PC-3 (cell line): Measurements from ENCODE around the gene ADARB2. TPM values are rescaled to one million over a fixed set of nuclear protein-coding genes. Genes with fewer than 3 reads are reported as not detected.
A peak's percentile ranks its signal among the peaks of the same experiment; 100 is the strongest.

ENCODE experiments used
- ATAC-seq: fragments of 200-7000 bp; cut with Tn5 transposase; 2 replicates; pipeline ENCODE4 v1.9.1; 2020; ENCODE audit warnings: mild to moderate bottlenecking, moderate library complexity
- BruUV-seq: library from RNA; stranded (reverse); fragments of 400-500 nt; replicated peaks from 2 replicates; lab custom pipeline; 2021; lab: Mats Ljungman, UMichigan
- CTCF ChIA-PET: fragments of 300-600 bp; sonication (Branson Sonifier 250); formaldehyde crosslinking; loops from one replicate; lab custom pipeline; 2022; ENCODE audit warnings: antibody characterized with exemption; lab: Charles Lee
- POLR2A ChIA-PET: fragments of 300-600 bp; sonication (Branson Sonifier 250); formaldehyde crosslinking; loops from one replicate; lab custom pipeline; 2022; ENCODE audit warnings: antibody characterized with exemption; ENCODE audit not compliant: unreplicated experiment; lab: Charles Lee
- DNase-seq: peaks from one replicate; pipeline ENCODE4 v3.0.0-alpha.2; 2015
- H2AFZ ChIP-seq: fragments of 300-600 bp; sonication (generic); 2 replicates; pipeline ENCODE4 v1.6.0; 2016; ENCODE audit warnings: antibody characterized with exemption, low read length
- H3F3A ChIP-seq: fragments of 300-600 bp; sonication (generic); one replicate; pipeline ENCODE4 v1.6.0; 2017; ENCODE audit warnings: antibody characterized with exemption, low read length, control low read depth, mild to moderate bottlenecking; ENCODE audit not compliant: unreplicated experiment
- H3K27ac ChIP-seq: fragments of 300-600 bp; sonication (generic); 2 replicates; pipeline ENCODE4 v1.5.1; 2016; ENCODE audit warnings: mild to moderate bottlenecking, low read length
- H3K27me3 ChIP-seq: fragments of 300-600 bp; sonication (generic); 2 replicates; pipeline ENCODE4 v1.6.1; 2016; ENCODE audit warnings: low read length, mixed read lengths
- H3K36me3 ChIP-seq: fragments of 300-600 bp; sonication (generic); 2 replicates; pipeline ENCODE4 v1.6.1; 2016; ENCODE audit warnings: low read depth, mixed run types, low read length, mixed read lengths
- H3K4me1 ChIP-seq: fragments of 300-600 bp; sonication (generic); 2 replicates; pipeline ENCODE4 v1.5.1; 2016; ENCODE audit warnings: low read length; ENCODE audit not compliant: insufficient read depth
- H3K4me2 ChIP-seq: fragments of 300-600 bp; sonication (generic); 2 replicates; pipeline ENCODE4 v1.6.0; 2016; ENCODE audit warnings: low read length
- H3K4me3 ChIP-seq: fragments of 300-600 bp; sonication (generic); 2 replicates; pipeline ENCODE4 v1.5.1; 2016; ENCODE audit warnings: mild to moderate bottlenecking, low read length, mixed read lengths
- H3K79me2 ChIP-seq: fragments of 300-600 bp; sonication (generic); 2 replicates; pipeline ENCODE4 v1.6.1; 2017; ENCODE audit warnings: low read length, mixed read lengths
- H3K9ac ChIP-seq: fragments of 300-600 bp; sonication (generic); 2 replicates; pipeline ENCODE4 v1.6.0; 2016; ENCODE audit warnings: mild to moderate bottlenecking, low read length
- H3K9me2 ChIP-seq: fragments of 300-600 bp; sonication (generic); replicated peaks from 2 replicates; pipeline ENCODE4 v1.6.1; 2016; ENCODE audit warnings: mixed run types, low read length, mixed read lengths
- H3K9me3 ChIP-seq: fragments of 300-600 bp; sonication (generic); 2 replicates; pipeline ENCODE4 v1.6.1; 2016; ENCODE audit warnings: low read length, mixed read lengths
- H4K20me1 ChIP-seq: fragments of 300-600 bp; sonication (generic); 2 replicates; pipeline ENCODE4 v1.6.1; 2016; ENCODE audit warnings: low read length, mixed read lengths
- CTCF ChIP-seq: fragments of 300-600 bp; sonication (generic); conservative IDR thresholded peaks from 2 replicates; pipeline ENCODE4 v1.5.1; 2017; ENCODE audit warnings: antibody characterized with exemption, low read depth, mild to moderate bottlenecking, low read length
- EZH2 ChIP-seq: fragments of 300-600 bp; sonication (generic); IDR thresholded peaks from one replicate; pipeline ENCODE4 v1.6.1; 2017; ENCODE audit warnings: antibody characterized with exemption, mild to moderate bottlenecking, low read length; ENCODE audit not compliant: unreplicated experiment
- EZH2phosphoT487 ChIP-seq: fragments of 300-600 bp; sonication (generic); IDR thresholded peaks from 2 replicates; pipeline ENCODE4 v1.6.1; 2018; ENCODE audit warnings: mild to moderate bottlenecking, antibody characterized with exemption, low read length, borderline replicate concordance
- intact Hi-C: fragments of 100-400 bp; cut with micrococcal nuclease; formaldehyde crosslinking; loops from 2 replicates; pipeline ENCODE4 v1.9.0; 2023
- total RNA-seq: library from RNA; depleted of rRNA; stranded (reverse); fragments of >200 nt; gene quantifications from 2 replicates; pipeline ENCODE4 v1.2.3, GENCODE V29; 2014

Gene ADARB2
- total RNA-seq, 1 experiment from 2014 or later: not detected

GRCh38 chr10:1643161-1643907 lies 94.0 kb downstream of the ADARB2 start:
- no peak overlapping the region for H3K4me3 ChIP-seq
- no peak overlapping the region for H3K9ac ChIP-seq
- no peak overlapping the region for H2AFZ ChIP-seq
- no peaks in the 10 kb centered on the region for H3K9me3 ChIP-seq
- H3K36me3 ChIP-seq: no peaks in the 10 kb centered on the region
- no peaks in the 10 kb centered on the region for H3K79me2 ChIP-seq
- no peak overlapping the region for H3K4me2 ChIP-seq
- no peak for TF ChIP-seq EZH2phosphoT487
- no peak for TF ChIP-seq CTCF
- TF ChIP-seq EZH2: no peak
- no peaks in the 10 kb centered on the region for H3K27me3 ChIP-seq
- peak; percentile 12 for DNase-seq
- no peak overlapping the region for H3K27ac ChIP-seq
- POLR2A ChIA-PET: no interaction called here
- CTCF ChIA-PET: no interaction called here
- no TSS peak for BruUV-seq
- H3K9me2 ChIP-seq: no peaks in the 10 kb centered on the region
- ATAC-seq: no peak
- H4K20me1 ChIP-seq: no peaks in the 10 kb centered on the region
- no peaks in the 10 kb centered on the region for H3K4me1 ChIP-seq
- intact Hi-C loops: no loop called here
- H3F3A ChIP-seq: no peaks in the 10 kb centered on the region

- Histone ChIP-seq H3K27me3 (no peaks in the 10 kb centered on the region), H3F3A (no peaks in the 10 kb centered on the region), H3K4me3 (no peak overlapping the region), H3K9me3 (no peaks in the 10 kb centered on the region), H3K4me1 (no peaks in the 10 kb centered on the region), H3K27ac (no peak overlapping the region), H3K9me2 (no peaks in the 10 kb centered on the region), H3K9ac (no peak overlapping the region), H3K79me2 (no peaks in the 10 kb centered on the region), H3K36me3 (no peaks in the 10 kb centered on the region), H2AFZ (no peak overlapping the region), H3K4me2 (no peak overlapping the region), H4K20me1 (no peaks in the 10 kb centered on the region)
- intact Hi-C loops: no loop called here
- DNase-seq (no peak), ATAC-seq (no peak)
- POLR2A ChIA-PET: no interaction called here
- CTCF ChIA-PET: no interaction called here
- no TSS peak for BruUV-seq
- TF ChIP-seq EZH2 (no peak), EZH2phosphoT487 (no peak), CTCF (no peak)
Observed at GRCh38 chr10:1642600-1643160, 94.6 kb downstream of the ADARB2 start.

- intact Hi-C loops: no loop called here
- no peak for ATAC-seq
- TF ChIP-seq CTCF (no peak), EZH2 (no peak), EZH2phosphoT487 (no peak)
- Histone ChIP-seq H2AFZ (no peak overlapping the region), H3K4me2 (no peak overlapping the region), H3K9ac (no peak overlapping the region), H3K36me3 (no peaks in the 10 kb centered on the region), H4K20me1 (no peaks in the 10 kb centered on the region), H3K4me1 (no peaks in the 10 kb centered on the region), H3K27me3 (no peaks in the 10 kb centered on the region), H3K79me2 (no peaks in the 10 kb centered on the region), H3F3A (no peaks in the 10 kb centered on the region), H3K27ac (no peak overlapping the region), H3K4me3 (no peak overlapping the region), H3K9me3 (no peaks in the 10 kb centered on the region), H3K9me2 (no peaks in the 10 kb centered on the region)
- CTCF ChIA-PET: no interaction called here
- no peak for DNase-seq
- POLR2A ChIA-PET: no interaction called here
- no TSS peak for BruUV-seq
Observed at GRCh38 chr10:1641402-1641801, 95.9 kb downstream of the ADARB2 start.
